ENCODE data around the gene SETDB1. TPM values are rescaled to one million over a fixed set of nuclear protein-coding genes. Genes with fewer than 3 reads are reported as not detected.

Gene SETDB1
- total and polyA plus RNA-seq, 2 of the 8 experiments (the other 6 are each of a cell fraction or from before 2014, with no cell fraction given): 27.5 to 48.8 TPM

DNA sequence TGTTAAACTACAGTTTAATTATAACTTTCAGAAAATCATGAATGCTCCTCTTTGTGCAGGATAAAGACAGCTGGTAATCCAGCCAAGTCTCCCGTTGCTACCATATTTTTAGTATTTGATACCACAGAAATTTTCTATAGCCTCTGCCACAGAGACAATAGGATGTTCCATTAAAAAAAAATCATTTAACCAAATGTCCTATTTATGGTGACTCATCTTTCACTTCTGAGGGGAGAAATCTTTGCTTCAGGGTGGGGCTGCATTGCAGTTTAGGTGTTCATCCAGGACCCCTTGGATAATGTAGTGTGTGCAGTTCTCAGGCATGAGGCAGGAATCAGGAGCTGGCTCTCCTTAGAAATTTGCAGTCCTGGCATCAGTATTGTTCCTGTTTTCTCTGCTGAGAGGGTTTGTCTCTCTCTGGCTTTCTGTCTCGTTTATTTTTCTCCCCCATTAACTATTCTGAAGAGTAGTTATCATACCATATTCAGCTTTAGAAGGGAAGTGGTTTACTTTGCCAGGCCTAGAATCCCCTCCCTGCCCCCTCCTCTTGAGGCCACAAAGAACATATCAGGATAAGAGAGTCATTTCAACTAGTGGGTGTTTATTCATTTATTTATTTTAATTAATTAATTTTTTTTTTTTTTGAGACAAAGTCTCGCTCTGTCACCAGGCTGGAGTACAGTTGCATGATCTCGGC lies 85.1 kb downstream of the SETDB1 start (continued):
- TF ChIP-seq TEAD4 (IDR thresholded peaks at IDR 0.05; ENCODE audit: low read depth, low read length) (no peak), KDM5A (IDR thresholded peaks at IDR 0.05; ENCODE audit: low read length) (no peak), JUND (IDR thresholded peaks at IDR 0.05; ENCODE audit: low read length) (no peak), SIX5 (IDR thresholded peaks at IDR 0.05; ENCODE audit: low read depth, low read length) (no peak), FOSL1 (IDR thresholded peaks at IDR 0.05; ENCODE audit: insufficient read depth, low read depth, low read length) (no peak), ASH2L (IDR thresholded peaks at IDR 0.05; ENCODE audit: low read length) (no peak), BACH1 (IDR thresholded peaks at IDR 0.05; ENCODE audit: low read length) (no peak), ZNF274 (IDR thresholded peaks at IDR 0.05; ENCODE audit: borderline replicate concordance, extremely low read depth, low read length) (no peak)

Data from H1 (cell line).